Measurements from ENCODE around the gene MTA3.
"Not testable (repeated sequence)": the region's sequence is repeated elsewhere in the genome, so short reads cannot be mapped to it uniquely, and the experiment has no call there.

MTA3 gene

DNA sequence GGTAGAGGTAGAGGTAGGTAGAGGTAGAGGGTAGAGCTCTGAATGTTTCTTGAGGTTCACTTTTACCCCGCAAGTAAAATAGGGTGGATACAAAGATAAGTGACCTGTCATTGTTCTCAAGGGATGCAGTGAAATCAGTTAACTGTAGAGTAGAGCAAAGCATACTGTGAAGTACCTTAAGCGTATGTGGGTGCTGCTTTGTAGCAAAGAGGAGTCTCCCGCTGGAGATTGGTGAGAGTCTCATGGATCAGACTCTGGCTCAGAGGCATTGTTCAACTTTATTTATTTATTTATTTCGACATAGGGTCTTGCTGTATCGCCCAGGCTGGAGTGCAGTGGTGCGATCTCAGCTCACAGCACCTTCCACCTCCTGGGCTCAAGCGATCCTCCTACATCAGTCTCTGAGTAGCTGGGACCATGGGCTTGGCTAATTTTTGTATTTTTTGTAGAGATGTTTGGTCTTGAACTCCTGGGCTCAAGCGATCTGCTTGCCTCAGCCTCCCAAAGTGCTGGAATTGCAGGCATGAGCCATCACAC is 38.7 kb downstream of the MTA3 start:
- no peak for DNase-seq (ENCODE audit: low read depth in 2 of 2)

DNA sequence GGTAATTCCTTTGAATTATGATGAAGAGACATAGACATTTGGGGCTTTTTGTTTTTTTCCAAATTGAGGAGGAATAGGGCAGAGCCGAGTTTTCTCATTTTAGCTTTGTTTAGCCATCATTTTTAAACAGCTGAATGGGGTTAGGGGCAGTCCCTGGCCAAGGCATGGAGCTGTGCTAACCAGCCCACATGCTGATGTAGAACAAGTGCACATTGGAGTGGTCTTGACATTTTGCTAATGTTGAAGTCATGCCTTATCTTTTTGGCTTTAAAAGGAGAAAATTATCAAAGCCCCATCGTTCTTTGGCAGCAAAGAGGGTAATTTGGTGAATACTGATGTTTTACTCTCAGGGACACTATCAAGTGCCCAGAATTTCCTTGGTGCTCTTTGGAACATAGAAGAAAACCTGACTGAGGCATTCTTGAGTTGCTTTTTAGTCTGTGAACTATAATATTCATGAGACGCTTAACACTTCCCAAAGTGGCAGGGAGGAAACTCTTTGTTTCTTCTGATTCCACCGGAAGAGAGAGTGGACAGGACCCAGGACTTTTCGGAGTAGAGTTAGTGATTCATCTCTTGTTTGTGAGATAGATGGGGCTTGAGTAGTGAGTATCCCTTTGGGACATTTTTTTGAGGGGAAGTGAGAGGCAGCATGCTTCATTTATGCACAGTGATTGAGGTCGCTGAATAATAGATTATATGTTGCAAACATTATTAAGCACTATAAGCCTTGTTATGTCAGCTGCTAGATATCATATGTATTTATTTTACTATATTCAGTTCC is 45.0 kb downstream of the MTA3 start:
- DNase-seq (ENCODE audit: low read depth in 2 of 2), result no peak

DNA sequence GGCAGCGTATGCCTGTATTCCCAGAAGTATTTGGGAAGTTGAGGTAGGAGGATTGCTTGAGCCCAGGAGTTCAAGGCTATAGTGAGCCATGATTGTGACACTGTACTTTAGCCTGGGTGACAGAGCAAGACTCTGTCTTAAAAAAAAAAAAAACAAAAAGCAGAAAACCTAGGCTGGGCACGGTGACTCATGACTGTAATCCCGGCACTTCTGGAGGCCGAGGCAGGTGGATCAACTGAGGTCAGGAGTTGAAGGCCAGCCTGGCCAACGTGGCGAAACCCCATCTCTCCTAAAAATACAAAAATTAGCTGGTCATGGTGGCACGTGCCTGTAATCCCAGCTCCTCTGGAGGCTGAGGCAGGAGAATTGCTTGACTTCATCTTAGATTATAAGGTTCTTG is 46.4 kb downstream of the MTA3 start:
- no peak for DNase-seq (ENCODE audit: low read depth in 2 of 2)

DNA sequence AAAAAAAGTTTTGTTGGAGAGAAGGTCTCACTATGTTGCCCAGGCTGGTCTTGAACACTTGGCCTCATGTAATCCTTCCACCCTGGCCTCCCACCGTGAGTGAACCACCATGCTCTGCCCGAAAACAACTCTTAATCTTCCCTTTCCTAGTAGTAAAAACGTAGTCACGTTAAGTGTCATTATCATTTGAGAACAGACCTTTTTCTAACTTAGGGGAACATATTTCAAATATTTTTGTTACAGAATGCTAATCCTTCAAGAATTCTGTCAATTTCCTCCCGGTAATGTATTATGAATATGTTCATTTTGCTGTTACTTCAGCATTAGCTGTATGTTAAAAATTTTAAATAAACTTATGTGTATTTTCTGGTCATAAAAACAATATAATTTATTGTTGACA is 49.7 kb downstream of the MTA3 start:
- DNase-seq (ENCODE audit: low read depth in 2 of 2), result no peak

DNA sequence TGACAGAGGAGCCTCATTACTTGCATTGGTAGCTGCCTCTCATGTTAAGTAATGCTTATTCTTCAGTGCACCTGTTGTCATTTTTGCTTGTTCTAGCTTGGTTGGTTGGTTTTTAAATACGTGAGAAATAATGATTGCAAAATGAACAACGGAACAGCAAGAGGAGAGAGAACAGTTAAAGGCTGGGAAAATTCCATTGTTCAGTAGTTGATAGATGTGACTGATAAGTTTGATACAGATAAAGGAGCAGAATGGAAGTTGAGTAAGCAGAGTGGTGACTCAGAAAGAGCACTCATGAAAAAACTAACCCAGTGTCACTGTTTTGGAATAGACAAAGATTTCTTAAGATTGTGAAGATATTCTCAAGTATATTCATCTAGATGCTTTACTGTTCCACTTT is 50.5 kb downstream of the MTA3 start:
- no peak for DNase-seq (ENCODE audit: low read depth in 2 of 2)

DNA sequence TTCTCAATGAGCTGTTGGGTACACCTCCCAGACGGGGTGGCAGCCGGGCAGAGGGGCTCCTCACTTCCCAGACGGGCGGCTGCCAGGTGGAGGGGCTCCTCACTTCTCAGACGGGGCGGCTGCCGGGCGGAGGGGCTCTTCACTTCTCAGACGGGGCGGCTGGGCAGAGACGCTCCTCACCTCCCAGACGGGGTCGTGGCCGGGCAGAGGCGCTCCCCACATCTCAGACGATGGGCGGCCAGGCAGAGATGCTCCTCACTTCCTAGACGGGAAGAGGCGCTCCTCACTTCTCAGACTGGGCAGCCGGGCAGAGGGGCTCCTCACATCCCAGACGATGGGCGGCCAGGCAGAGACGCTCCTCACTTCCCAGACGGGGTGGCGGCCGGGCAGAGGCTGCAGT is 53.2 kb downstream of the MTA3 start:
- not testable (repeated sequence) for DNase-seq (ENCODE audit: low read depth in 2 of 2)

DNA sequence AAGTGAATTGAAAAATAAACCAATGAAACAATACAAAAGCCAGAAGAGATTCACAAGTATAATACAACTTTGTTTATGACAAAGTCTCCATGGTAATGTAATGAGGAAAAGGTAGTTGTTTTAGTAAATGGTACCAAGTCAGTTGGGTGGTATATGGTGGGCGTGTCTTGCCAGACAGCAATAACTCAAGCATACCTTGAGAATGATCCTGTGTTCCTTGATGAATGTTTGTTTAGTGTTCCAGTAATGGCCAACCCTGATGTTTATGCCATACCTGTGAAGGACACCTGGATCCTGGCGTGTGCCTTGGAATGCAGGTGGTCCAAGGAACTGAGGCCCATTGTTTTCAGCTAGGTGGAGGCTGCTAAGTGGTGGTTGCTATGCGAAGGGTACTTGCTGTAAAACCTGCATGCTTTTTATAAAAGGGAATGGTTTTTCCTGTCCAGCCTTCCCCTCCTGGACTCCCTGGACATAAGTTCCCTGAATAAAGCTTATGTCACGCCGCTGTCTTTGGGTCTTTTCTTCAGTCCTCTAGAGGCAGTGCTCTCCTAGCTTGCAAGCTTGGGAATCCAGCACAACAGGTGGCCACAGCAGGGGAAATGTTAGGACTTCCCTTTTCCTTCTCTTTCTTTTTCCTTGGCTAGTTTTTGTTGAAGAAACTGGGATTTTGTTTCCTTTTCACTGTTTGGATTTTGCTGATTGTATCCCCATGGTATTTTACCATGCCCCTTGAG is 54.7 kb downstream of the MTA3 start:
- DNase-seq (ENCODE audit: low read depth in 2 of 2), result no peak

DNA sequence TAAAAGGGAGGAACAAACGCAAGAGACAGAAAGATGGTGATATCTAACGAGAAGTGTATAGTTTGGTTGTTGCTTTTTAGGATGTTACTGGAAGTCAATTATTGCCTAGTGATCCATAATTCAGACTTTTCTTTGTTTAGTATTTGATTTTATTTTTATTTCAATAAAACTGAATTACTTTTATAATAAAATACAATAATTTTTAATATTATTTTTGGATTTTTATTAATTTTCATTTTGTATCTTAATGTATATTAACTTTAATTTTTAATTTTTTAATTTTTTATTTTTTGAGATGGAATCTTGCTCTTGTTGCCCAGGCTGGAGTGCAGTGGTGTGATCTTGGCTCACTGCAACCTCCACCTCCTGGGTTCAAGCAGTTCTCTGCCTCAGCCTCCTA is 55.6 kb downstream of the MTA3 start:
- no peak for DNase-seq (ENCODE audit: low read depth in 2 of 2)

DNA sequence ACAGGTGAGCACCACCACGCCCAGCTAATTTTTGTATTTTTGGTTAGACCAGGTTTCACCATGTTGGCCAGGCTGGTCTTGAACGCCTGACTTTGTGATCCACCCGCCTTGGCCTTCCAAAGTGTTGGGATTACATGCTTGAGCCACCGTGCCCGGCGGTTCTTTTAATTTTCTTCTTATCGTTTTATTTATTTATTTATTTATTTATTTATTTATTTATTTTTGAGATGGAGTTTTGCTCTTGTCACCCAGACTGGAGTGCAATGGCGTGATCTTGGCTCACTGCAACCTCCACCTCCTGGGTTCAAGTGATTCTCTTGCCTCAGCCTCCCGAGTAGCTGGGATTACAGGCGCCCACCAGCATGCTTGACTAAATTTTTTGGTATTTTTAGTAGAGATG is 59.6 kb downstream of the MTA3 start:
- not testable (repeated sequence) for DNase-seq (ENCODE audit: low read depth in 2 of 2)

DNA sequence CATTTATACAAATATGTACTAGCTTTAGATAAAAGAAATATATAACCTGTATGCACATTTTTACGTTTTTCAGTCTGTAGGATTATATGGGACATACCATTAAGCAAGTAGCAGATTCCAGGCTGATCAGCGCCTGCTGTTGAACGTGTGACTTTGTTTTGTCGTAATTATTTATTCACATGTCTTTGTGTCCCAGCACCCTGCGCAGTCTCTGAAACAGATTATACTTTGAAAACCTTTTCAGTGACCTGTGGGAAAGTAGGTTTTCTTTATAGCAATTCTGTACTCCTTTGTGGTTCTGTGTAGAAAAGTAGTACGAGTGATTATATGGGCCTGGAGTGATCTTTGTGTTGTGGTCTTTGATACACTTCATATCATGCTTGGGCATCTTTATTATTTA is 68.5 kb downstream of the MTA3 start:
- no peak for DNase-seq (ENCODE audit: low read depth in 2 of 2)

DNA sequence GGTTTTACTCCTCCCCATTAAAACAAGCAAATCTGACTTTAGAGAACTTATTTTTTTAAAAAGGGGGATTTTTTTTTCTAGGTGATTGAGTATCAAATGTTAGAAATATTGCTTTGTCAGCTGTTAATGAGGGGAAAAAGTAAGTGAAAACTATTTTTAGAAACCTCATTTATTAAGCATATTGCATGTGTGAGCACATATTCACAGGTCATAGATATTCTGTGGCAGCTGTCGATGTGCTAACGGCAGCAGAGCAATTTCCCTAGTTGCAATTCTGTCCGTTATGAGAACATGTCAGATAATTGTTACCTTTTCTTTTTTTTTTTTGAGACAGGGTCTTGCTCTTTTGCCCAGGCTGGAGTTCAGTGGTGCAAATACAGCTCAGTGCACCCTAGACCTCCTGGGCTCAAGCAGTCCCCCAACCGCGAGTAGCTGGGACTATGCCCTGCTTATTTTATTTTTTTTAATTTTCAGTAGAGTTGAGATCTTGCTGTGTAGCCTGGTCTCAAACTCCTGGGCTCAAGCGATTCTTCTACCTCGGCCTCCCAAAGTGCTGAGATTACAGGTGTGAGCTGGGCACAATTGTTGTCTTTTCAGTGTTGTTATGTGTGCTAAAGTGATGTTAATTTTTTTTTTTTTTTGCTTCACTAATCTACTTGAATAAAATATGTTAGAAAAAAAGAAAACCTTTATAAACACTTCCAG is 69.8 kb downstream of the MTA3 start:
- no peak for DNase-seq (ENCODE audit: low read depth in 2 of 2)

DNA sequence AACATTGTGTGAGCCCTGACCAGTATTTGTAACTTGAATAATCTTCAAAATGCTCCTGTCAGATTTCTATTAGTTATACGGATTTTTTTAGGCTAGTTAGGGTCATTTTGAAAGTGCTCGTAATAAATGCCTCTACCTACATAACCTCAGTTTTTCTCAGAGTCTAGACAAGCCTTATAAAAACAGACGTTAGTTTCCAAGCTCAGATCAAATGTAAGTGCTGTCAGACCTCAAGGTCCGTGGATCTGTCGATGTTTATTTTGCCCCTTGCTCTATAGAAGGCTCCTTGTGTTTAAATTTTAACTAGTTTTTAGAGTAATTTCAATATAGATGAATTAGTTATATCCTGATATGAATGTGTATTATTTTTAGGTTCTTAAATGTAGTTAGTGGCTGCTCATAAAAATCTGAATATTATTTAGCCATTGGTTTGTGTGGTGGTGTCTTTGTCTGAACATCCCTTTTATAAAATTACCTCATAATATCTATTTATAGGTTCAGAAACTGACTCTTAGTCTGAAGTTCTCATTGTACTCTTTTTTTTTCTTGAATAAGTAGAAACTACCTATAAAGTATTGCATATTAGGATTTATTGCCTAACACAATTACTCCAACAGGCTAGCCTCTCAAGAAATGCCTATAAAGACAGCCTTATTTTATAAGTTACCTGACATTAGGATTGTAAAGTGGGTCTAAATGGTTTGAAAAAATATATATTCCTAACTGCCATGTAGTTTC is 71.1 kb downstream of the MTA3 start:
- DNase-seq (ENCODE audit: low read depth in 2 of 2), result no peak

DNA sequence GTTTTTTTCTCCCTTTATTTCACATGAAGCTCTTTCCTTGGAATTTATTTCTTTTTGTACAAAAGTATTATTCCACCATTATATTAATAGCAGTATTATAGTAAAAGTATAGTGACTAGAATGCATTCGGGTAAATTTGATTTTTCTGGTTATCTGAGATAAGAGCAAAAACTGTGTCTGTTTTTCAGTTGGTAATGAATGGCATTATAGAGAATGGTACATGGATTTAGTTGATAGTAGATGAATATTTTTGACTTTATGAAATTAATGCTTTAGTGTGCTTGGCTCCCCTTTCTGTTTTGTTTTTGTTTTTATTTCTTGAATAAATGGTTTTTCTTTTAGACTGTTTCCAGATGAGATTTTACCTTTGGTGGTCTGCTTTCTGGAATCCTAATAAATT is 71.8 kb downstream of the MTA3 start:
- DNase-seq (ENCODE audit: low read depth in 2 of 2), result no peak

DNA sequence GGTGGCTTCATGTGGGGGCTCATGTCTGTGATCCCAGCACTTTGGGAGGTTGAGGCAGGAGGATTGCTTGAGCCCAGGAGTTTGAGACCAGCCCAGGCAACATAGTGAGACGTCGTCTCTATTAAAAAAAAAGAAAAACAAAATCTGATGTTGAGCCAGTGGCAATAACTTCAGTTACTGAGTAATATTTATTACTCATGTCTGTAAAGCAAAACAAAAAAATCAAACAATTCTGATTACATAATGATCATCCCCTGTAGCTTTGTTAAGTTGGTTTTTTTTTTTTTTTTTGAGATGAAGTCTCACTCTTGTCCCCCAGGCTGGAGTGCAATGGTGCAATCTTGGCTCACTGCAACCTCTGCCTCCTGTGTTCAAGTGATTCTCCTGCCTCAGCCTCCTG is 73.9 kb downstream of the MTA3 start:
- not testable (repeated sequence) for DNase-seq (ENCODE audit: low read depth in 2 of 2)

DNA sequence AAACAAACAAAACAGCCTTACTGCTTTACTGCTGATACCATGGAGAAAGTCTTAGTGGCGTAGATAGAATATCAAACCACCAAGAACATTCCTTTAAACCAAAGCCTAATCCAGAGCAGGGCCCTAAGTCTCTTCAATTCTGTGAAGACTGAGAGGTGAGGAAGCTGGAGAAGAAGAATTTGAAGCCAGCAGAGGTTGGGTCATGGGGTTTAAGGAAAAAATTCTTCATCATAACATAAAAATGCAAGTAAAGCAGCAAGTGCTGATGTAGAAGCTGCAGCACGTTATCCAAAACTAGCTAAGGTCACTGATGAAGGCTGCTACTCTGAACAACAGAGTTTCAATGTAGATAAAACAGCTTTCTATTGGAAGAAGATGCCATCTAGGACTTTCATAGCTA is 77.1 kb downstream of the MTA3 start:
- no peak for DNase-seq (ENCODE audit: low read depth in 2 of 2)

DNA sequence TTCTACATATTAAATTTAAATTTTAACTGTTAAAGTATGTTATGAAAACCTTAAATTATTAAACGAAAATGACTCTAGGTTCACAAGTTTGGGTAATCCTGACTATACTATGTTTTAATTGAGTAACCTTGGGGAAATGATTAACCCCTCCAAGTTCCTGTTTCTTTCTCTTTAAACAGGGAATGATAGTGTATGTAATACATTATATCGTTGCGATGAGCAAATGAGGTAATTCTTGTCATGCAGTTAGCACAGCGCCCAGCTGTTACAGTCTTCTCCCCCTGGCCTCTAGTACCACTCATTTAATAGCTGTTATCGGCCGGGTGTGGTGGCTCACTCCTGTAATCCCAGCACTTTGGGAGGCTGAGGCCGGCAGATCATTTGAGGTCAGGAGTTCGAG is 80.4 kb downstream of the MTA3 start:
- DNase-seq (ENCODE audit: low read depth in 2 of 2), result no peak

DNA sequence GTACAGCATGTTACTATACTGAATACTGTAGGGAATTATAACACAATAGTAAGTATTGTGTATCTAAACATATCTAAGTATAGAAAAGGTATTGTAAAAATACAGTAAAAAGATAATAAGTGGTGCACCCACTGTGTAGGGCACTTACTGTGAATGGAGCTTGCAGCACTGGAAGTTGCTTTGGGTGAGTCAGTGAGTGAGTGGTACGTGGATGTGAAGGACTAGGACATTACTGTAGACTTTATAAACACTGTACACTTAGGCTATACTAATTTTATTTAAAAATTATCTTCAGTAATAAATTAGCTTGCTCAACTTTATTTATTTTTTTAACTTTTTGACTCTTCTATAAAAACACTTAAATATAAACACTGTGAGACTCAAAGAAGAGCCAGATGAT is 82.6 kb downstream of the MTA3 start:
- no peak for DNase-seq (ENCODE audit: low read depth in 2 of 2)

DNA sequence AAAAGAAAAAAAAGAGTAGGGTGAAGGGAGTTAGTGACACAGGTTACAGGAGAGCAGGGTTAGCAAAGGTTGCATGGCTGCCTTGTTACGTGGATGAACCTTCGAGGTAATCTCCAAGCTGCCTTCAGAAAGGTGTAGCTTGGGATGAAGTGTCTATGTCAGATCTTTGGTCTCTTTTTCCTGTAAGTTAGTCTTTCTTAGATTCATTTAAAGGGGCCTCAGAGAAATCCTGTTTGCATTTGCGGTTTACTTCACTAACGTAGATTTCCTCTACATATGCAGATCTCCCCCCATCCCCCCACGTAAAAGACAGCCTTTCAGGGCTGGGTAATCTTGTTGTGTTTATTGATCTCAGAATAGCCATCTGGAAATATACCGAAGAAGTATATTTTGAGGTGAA is 83.7 kb downstream of the MTA3 start:
- DNase-seq (ENCODE audit: low read depth in 2 of 2), result no peak

DNA sequence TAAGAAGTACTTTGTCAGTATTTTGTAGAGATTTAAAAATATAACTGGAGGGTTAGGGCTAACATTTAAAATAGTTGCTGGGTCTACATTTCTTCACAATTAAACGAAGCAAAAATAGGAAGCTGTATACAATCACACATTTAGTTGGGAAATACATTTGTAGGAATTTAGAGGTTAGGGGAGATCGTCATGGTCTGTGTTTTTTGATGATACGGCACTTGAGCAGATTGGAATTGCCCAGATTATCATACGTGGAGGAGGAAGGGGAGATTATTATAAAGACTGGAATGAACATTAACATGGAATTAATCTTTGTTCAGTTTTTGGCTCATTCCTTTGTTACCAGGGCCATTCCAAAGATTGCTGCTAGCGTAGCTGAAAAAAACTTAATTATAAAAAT is 84.6 kb downstream of the MTA3 start:
- DNase-seq (ENCODE audit: low read depth in 2 of 2), result no peak

DNA sequence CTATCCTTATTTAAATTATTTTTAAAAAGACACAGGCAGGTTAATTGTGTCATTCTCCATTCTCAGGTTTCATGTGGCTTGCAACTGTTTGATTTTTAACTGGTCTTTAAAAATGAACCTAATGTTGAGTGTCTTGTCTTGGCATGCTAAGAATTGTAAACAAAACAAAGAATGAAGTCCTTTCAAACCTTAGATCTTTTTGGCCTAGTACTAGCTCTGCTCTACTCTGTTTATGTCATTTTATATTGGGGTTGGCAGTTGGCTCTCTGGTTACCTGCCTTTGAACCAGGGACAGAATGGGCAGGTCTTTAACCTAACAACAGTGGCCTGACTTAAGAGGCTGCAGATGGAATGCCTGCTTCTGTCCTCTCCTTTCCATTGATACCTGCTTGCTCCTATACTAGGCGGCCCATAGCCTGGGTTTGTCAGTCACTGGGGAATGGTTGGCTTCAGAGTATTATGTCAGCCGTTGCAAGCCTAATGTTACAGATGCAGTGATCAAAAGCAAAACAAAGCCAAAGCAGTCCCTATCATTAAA is 85.5 kb downstream of the MTA3 start:
- no peak for DNase-seq (ENCODE audit: low read depth in 2 of 2)

DNA sequence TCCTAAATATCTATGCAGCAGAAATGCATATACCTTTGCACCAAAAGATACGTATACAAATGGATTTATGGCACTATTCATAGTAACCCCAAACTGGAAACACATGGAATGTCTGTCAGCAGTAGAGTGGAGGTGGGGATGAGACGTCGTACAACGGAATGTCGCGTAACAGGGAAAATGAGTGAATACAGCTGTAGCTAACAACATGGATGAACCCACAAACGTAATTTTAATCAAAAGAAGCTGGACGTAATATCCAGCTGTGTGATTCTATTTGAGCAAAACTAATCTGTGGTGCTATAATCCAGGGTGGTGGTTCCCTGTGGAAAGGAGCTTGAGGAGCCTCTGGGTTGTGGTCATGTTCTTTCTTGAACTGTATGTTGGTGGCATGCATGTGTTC is 89.9 kb downstream of the MTA3 start:
- DNase-seq (ENCODE audit: low read depth in 2 of 2), result no peak

DNA sequence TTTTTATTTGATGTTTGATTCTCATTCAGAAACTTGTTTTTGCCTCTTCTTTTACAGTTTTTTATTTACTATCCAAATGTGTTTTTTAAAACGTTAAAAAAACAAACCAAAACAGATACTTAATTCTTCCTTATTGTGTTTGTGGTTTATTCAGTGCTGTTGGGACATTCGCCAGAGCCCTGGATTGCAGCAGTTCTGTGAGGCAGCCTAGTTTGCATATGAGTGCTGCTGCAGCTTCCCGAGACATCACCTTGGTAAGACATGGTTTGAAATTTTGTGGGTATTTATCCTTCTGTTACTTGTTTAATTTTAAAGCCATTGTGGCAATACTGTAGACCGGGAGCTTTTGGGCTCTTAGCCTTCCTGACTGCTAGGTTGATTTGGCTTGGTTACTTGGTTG is 91.2 kb downstream of the MTA3 start:
- no peak for DNase-seq (ENCODE audit: low read depth in 2 of 2)

Data from stimulated activated CD4-positive, alpha-beta T cell treated with anti-CD3 and anti-CD28 coated beads, Interleukin-12 subunit alpha, Interleukin-12 subunit beta, amount 100 ng/mL, for 24 hours (primary cell).